K562 (cell line): ENCODE data around the gene PYCR2. TPM values are rescaled to one million over a fixed set of nuclear protein-coding genes. Genes with fewer than 3 reads are reported as not detected.

Experiments used
- BRD9 ChIP-seq: fragments of 450-650 bp; IDR thresholded peaks from 2 replicates; pipeline ENCODE4 v1.6.1; 2018; ENCODE audit warnings: low read depth; ENCODE audit not compliant: partially characterized antibody
- CBFA2T2 ChIP-seq: fragments of 450-650 bp; conservative IDR thresholded peaks from 2 replicates; pipeline ENCODE4 v1.6.1; 2017; ENCODE audit warnings: mild to moderate bottlenecking
- DNMT1 ChIP-seq: fragments of 450-650 bp; IDR thresholded peaks from 2 replicates; pipeline ENCODE4 v1.6.1; 2016; ENCODE audit warnings: antibody characterized with exemption, mild to moderate bottlenecking
- ETV1 ChIP-seq: fragments of 450-650 bp; conservative IDR thresholded peaks from 2 replicates; pipeline ENCODE4 v1.6.1; 2016; ENCODE audit warnings: missing genetic modification characterization, control low read depth, low read depth, missing compliant biosample characterization
- FOSL1 ChIP-seq: fragments of 200-800 bp; sonication (Bioruptor generic); conservative IDR thresholded peaks from 2 replicates; pipeline ENCODE4 v1.6.1; 2016; ENCODE audit warnings: missing genetic modification characterization, missing compliant biosample characterization
- HOXB6 ChIP-seq: fragments of 250-450 bp; sonication (Bioruptor Pico); IDR thresholded peaks from 2 replicates; pipeline ENCODE4 v1.5.1; 2022; ENCODE audit warnings: mild to moderate bottlenecking, borderline replicate concordance
- KDM4B ChIP-seq, 2 experiments: fragments of 450-650 bp in 1 of 2; sonication (generic) in 1 of 2; IDR thresholded peaks; 2 replicates each; pipeline ENCODE4 v1.6.1; 2016 to 2017; ENCODE audit warnings: borderline replicate concordance in 2 of 2, antibody characterized with exemption in 1 of 2, low read depth in 1 of 2, mild to moderate bottlenecking in 1 of 2
- PHB ChIP-seq: fragments of 250-450 bp; sonication (Bioruptor Pico); IDR thresholded peaks from 2 replicates; pipeline ENCODE4 v1.5.0; 2021
- SREBF1 ChIP-seq: fragments of 150-350 bp; IDR thresholded peaks from 2 replicates; pipeline ENCODE4 v1.6.1; 2014; ENCODE audit warnings: antibody characterized with exemption, low read depth, low read length, borderline replicate concordance
- ZNF174 ChIP-seq: fragments of 250-450 bp; sonication (Bioruptor Pico); IDR thresholded peaks from 2 replicates; pipeline ENCODE4 v1.4.0; 2020; ENCODE audit warnings: mild to moderate bottlenecking
- ZNF668 ChIP-seq: fragments of 250-450 bp; sonication (Bioruptor Pico); IDR thresholded peaks from 2 replicates; pipeline ENCODE4 v1.8.0; 2022; ENCODE audit warnings: mild to moderate bottlenecking, inconsistent platforms
- ZNF766 ChIP-seq: fragments of 200-800 bp; sonication (Bioruptor generic); conservative IDR thresholded peaks from 2 replicates; pipeline ENCODE4 v1.6.1; 2016; ENCODE audit warnings: missing genetic modification characterization, missing compliant biosample characterization
- polyA plus RNA-seq, 8 experiments: library from polyadenylated mRNA; depleted of rRNA in 4 of 8; stranded (reverse) in 5 of 8; unstranded in 3 of 8; fragments of >200 nt; fragmentation: Nextera tagmentation in 2 of 8; fragmentation: Illumina TruSeq in 1 of 8; extraction: Ambion mirVana in 2 of 8; extraction: Trizol in 1 of 8; gene quantifications; 2 replicates each; pipeline versions ENCODE4 v1.2.1 to v1.2.3, GENCODE V29; 2011 to 2014; ENCODE audit warnings: inconsistent platforms in 1 of 8, missing spikeins in 1 of 8
- total RNA-seq, 7 experiments: library from RNA; depleted of rRNA in 6 of 7; stranded (reverse); fragments of >200 nt in 6 of 7; fragmentation: Illumina TruSeq in 2 of 7; extraction: Trizol in 2 of 7; gene quantifications; 2 replicates each; pipeline versions ENCODE4 v1.2.1 to v1.2.3, GENCODE V29; 2011 to 2021; ENCODE audit warnings: low replicate concordance in 1 of 7
- TF ChIP-seq, protein P1 (sequence below), 3 experiments: fragments of 200-800 bp in 1 of 3; sonication (Bioruptor generic) in 1 of 3; sonication (generic) in 1 of 3; formaldehyde crosslinking in 1 of 3; IDR thresholded peaks; 2 replicates each; pipeline versions ENCODE4 v1.6.1 to v1.8.0; 2016 to 2022; ENCODE audit warnings: mild to moderate bottlenecking in 2 of 3, missing compliant biosample characterization in 2 of 3, missing genetic modification characterization in 2 of 3, missing genetic modification reagents in 1 of 3
- TF ChIP-seq, protein P2 (sequence below): fragments of 250-450 bp; sonication (Bioruptor Pico); IDR thresholded peaks from 2 replicates; pipeline ENCODE4 v1.5.0; 2021
- TF ChIP-seq, protein P3 (sequence below): fragments of 250-450 bp; sonication (Bioruptor Pico); IDR thresholded peaks from 2 replicates; pipeline ENCODE4 v1.8.0; 2021; ENCODE audit warnings: borderline replicate concordance, mild to moderate bottlenecking, moderate library complexity; ENCODE audit not compliant: poor library complexity, severe bottlenecking
- TF ChIP-seq, protein P4 (sequence below): fragments of 250-450 bp; sonication (Bioruptor Pico); IDR thresholded peaks from 2 replicates; pipeline ENCODE4 v1.5.0; 2022; ENCODE audit warnings: mild to moderate bottlenecking
- TF ChIP-seq, protein P5 (sequence below), 2 experiments: fragments of 450-650 bp in 1 of 2; sonication (generic) in 1 of 2; formaldehyde crosslinking in 1 of 2; IDR thresholded peaks in 1 of 2; conservative IDR thresholded peaks in 1 of 2; 2 replicates each; pipeline versions ENCODE4 v1.6.1 to v1.8.1; 2016 to 2023; ENCODE audit warnings: mild to moderate bottlenecking in 2 of 2, moderate library complexity in 2 of 2, inconsistent platforms in 1 of 2, missing genetic modification reagents in 1 of 2
- TF ChIP-seq, protein P6 (sequence below): sonication (generic); IDR thresholded peaks from 2 replicates; pipeline ENCODE4 v1.6.1; 2016

The PYCR2 gene
- total and polyA plus RNA-seq, 9 of the 15 experiments (the other 6 are each of a cell fraction or from before 2014, with no cell fraction given) = 5.5 to 219 (median 127) TPM

DNA sequence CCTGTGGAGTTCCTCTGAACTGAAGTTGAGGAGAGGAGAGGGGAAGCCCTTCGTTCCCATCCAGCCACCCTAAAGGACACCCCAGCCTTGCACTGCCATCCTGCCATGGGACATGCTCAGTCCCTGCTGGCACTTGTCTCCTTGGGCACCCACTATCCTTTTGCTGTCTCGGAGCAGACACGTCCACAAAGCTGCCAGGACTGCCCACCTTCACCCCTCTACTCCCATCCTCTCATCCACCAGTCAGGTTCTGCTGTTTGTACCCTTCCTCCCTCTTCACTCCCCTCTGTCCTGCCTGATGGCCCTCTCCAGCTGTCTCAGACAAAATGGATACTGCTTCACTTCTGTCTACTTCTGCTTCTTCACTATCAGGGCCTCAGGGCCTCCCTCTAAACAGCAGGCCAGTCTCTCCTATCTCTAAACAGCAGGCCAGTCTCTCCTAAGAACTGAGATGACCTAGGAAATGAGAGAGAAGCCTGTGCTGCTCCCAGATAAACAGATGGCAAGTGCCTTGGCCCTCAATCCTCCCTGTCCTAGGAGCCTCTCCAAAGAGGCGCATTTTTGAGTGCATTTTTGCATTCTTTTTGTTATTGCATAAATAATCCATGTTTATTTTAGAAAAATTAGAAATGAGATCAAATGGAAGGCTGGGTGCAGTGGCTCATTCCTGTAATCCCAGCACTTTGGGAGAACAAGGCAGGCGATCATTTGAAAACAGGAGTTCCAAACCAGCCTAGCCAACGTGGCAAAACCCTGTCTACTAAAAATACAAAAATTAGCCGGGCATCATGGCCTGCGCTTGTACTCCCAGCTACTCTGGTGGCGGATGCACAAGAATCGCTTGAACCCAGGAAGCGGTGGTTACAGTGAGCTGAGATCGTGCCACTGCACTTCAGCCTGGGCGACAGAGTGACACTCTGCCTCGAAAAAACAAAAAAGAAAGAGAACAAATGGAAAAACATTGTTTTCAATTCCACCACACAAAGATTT lies 4.4 kb upstream of the PYCR2 start (continued):
- TF ChIP-seq, protein P1, sequence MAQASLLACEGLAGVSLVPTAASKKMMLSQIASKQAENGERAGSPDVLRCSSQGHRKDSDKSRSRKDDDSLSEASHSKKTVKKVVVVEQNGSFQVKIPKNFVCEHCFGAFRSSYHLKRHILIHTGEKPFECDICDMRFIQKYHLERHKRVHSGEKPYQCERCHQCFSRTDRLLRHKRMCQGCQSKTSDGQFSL (CRISPR knock-in tag; IDR thresholded peaks at IDR 0.05) = no peak
- TF ChIP-seq, protein P1 (tag; IDR thresholded peaks at IDR 0.05) = peak in 1 of 2 experiments; percentile 84; a peak in 2 of 4 replicates
- TF ChIP-seq, protein P2, sequence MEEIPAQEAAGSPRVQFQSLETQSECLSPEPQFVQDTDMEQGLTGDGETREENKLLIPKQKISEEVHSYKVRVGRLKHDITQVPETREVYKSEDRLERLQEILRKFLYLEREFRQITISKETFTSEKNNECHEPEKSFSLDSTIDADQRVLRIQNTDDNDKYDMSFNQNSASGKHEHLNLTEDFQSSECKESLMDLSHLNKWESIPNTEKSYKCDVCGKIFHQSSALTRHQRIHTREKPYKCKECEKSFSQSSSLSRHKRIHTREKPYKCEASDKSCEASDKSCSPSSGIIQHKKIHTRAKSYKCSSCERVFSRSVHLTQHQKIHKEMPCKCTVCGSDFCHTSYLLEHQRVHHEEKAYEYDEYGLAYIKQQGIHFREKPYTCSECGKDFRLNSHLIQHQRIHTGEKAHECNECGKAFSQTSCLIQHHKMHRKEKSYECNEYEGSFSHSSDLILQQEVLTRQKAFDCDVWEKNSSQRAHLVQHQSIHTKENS = no peak
- TF ChIP-seq, protein P3, sequence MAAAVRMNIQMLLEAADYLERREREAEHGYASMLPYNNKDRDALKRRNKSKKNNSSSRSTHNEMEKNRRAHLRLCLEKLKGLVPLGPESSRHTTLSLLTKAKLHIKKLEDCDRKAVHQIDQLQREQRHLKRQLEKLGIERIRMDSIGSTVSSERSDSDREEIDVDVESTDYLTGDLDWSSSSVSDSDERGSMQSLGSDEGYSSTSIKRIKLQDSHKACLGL (CRISPR knock-in tag) = no peak
- TF ChIP-seq PHB (CRISPR knock-in tag) (no peak), DNMT1 (peak; percentile 94; the same call in 1 of the 2 replicates), ZNF668 (peak; percentile 80; the same call in 1 of the 2 replicates), SREBF1 (no peak), ETV1 (tag) (peak; percentile 85), BRD9 (peak; percentile 99), FOSL1 (tag) (peak; percentile 74), ZNF174 (no peak), KDM4B (IDR thresholded peaks at IDR 0.05; ENCODE audit: borderline replicate concordance in 2 of 2, low read depth in 1 of 2) (no peak), HOXB6 (CRISPR knock-in tag) (no peak), CBFA2T2 (peak; percentile 100), ZNF766 (CRISPR knock-in tag) (peak; percentile 98)
- TF ChIP-seq, protein P4, sequence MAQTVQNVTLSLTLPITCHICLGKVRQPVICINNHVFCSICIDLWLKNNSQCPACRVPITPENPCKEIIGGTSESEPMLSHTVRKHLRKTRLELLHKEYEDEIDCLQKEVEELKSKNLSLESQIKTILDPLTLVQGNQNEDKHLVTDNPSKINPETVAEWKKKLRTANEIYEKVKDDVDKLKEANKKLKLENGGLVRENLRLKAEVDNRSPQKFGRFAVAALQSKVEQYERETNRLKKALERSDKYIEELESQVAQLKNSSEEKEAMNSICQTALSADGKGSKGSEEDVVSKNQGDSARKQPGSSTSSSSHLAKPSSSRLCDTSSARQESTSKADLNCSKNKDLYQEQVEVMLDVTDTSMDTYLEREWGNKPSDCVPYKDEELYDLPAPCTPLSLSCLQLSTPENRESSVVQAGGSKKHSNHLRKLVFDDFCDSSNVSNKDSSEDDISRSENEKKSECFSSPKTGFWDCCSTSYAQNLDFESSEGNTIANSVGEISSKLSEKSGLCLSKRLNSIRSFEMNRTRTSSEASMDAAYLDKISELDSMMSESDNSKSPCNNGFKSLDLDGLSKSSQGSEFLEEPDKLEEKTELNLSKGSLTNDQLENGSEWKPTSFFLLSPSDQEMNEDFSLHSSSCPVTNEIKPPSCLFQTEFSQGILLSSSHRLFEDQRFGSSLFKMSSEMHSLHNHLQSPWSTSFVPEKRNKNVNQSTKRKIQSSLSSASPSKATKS (CRISPR knock-in tag) = no peak; the same call in 1 of the 2 replicates
- TF ChIP-seq, protein P5, sequence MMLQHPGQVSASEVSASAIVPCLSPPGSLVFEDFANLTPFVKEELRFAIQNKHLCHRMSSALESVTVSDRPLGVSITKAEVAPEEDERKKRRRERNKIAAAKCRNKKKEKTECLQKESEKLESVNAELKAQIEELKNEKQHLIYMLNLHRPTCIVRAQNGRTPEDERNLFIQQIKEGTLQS (IDR thresholded peaks at IDR 0.05) = peak; percentile 45; the same call in 1 of the 2 replicates
- TF ChIP-seq, protein P5 (CRISPR knock-in tag; conservative IDR thresholded peaks at IDR 0.05) = peak; percentile 86; the same call in 1 of the 2 replicates
- TF ChIP-seq, protein P6, sequence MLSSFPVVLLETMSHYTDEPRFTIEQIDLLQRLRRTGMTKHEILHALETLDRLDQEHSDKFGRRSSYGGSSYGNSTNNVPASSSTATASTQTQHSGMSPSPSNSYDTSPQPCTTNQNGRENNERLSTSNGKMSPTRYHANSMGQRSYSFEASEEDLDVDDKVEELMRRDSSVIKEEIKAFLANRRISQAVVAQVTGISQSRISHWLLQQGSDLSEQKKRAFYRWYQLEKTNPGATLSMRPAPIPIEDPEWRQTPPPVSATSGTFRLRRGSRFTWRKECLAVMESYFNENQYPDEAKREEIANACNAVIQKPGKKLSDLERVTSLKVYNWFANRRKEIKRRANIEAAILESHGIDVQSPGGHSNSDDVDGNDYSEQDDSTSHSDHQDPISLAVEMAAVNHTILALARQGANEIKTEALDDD = peak; percentile 30; the same call in 1 of the 2 replicates
